ENCODE measurements around the gene SNED1. TPM values are rescaled to one million over a fixed set of nuclear protein-coding genes. Genes with fewer than 3 reads are reported as not detected.

The SNED1 gene
- total RNA-seq, 1 donor from 2014 or later: 0.11 TPM

DNA sequence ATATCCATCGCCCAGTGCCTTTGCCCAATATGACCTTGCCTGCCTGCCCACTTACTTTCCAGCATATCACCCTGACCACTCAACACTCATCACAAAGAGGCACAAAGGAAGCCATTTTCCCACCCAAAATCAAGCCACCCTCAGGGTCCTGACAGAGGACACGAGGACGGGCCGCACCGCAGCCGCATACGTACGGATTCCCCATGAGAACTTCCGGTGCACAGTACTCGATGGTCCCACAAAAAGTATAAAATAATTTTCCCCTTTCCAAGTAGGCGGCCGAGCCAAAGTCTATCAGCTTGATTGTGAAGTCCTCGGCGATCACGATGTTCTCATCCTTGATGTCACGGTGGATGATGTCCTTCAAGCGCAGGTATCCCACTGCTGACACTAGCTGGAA is 113.6 kb downstream of the SNED1 start:
- Histone ChIP-seq H2AFZ (replicated peaks) (no peak overlapping the region), H3K36me3 (no peaks in the 10 kb centered on the region), H3K79me2 (ENCODE audit: low read depth) (no peaks in the 10 kb centered on the region), H4K20me1 (ENCODE audit: low read depth) (no peaks in the 10 kb centered on the region), H3K27ac (no peak overlapping the region), H3K9me3 (ENCODE audit: low read depth) (no peaks in the 10 kb centered on the region), H3K4me2 (no peak overlapping the region), H3K27me3 (no peaks in the 10 kb centered on the region), H3K9ac (no peak overlapping the region), H3K4me3 (no peak overlapping the region), H3K4me1 (no peaks in the 10 kb centered on the region), H3F3A (ENCODE audit: low read depth) (no peaks in the 10 kb centered on the region)
- H3K4me3 Mint-ChIP-seq: no peak overlapping the region
- H3K4me1 Mint-ChIP-seq: no peaks in the 10 kb centered on the region
- TF ChIP-seq EZH2 (IDR thresholded peaks at IDR 0.05) (no peak), EZH2phosphoT487 (IDR thresholded peaks at IDR 0.05) (no peak)
- TF ChIP-seq, protein P1, sequence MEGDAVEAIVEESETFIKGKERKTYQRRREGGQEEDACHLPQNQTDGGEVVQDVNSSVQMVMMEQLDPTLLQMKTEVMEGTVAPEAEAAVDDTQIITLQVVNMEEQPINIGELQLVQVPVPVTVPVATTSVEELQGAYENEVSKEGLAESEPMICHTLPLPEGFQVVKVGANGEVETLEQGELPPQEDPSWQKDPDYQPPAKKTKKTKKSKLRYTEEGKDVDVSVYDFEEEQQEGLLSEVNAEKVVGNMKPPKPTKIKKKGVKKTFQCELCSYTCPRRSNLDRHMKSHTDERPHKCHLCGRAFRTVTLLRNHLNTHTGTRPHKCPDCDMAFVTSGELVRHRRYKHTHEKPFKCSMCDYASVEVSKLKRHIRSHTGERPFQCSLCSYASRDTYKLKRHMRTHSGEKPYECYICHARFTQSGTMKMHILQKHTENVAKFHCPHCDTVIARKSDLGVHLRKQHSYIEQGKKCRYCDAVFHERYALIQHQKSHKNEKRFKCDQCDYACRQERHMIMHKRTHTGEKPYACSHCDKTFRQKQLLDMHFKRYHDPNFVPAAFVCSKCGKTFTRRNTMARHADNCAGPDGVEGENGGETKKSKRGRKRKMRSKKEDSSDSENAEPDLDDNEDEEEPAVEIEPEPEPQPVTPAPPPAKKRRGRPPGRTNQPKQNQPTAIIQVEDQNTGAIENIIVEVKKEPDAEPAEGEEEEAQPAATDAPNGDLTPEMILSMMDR (IDR thresholded peaks at IDR 0.05): no peak
- H3K9me3 Mint-ChIP-seq: no peaks in the 10 kb centered on the region
- DNase-seq (ENCODE audit: low spot score): no peak
- peaks cover 7% of the 10 kb centered on the region for H3K36me3 Mint-ChIP-seq
- H3K27ac Mint-ChIP-seq: no peak overlapping the region
- H3K27me3 Mint-ChIP-seq (ENCODE audit: insufficient read depth, low read depth): peaks cover 3% of the 10 kb centered on the region

DNA sequence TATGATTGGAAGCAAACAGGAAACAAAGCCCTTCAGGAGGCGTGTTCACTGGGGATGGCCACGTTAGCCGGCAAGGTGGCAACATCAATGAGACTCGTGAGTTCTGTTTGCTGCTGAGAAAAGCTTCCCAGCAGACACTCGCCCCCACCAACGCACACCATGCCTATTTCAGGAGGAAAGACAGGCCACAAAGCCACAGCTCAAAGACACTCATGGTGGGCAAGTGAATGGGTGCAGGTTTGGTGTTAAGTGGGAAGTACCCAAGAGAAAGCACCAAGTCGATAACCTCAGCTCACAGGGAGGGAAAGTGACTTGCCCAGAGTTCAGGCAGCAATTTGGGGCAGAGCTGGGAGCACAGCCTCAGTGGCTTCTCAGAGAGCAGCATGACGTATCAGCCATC is 114.2 kb downstream of the SNED1 start:
- no peaks in the 10 kb centered on the region for H3K27me3 ChIP-seq
- Mint-ChIP-seq H3K4me1 (no peaks in the 10 kb centered on the region), H3K4me3 (no peak overlapping the region), H3K27me3 (ENCODE audit: insufficient read depth, low read depth) (peaks cover 3% of the 10 kb centered on the region), H3K36me3 (peaks cover 7% of the 10 kb centered on the region), H3K27ac (no peak overlapping the region), H3K9me3 (no peaks in the 10 kb centered on the region)
- H3K4me2 ChIP-seq: no peak overlapping the region
- DNase-seq (ENCODE audit: low spot score): no peak
- H3K27ac ChIP-seq: no peak overlapping the region
- H3K9ac ChIP-seq: no peak overlapping the region
- H3F3A ChIP-seq (ENCODE audit: low read depth): no peaks in the 10 kb centered on the region
- H3K36me3 ChIP-seq: no peaks in the 10 kb centered on the region
- H3K4me1 ChIP-seq: no peaks in the 10 kb centered on the region
- no peak overlapping the region for H2AFZ ChIP-seq (replicated peaks)
- TF ChIP-seq, protein P1 (IDR thresholded peaks at IDR 0.05): no peak
- no peak for TF ChIP-seq EZH2phosphoT487 (IDR thresholded peaks at IDR 0.05)
- TF ChIP-seq EZH2 (IDR thresholded peaks at IDR 0.05): no peak
- no peak overlapping the region for H3K4me3 ChIP-seq
- H3K79me2 ChIP-seq (ENCODE audit: low read depth): no peaks in the 10 kb centered on the region
- no peaks in the 10 kb centered on the region for H3K9me3 ChIP-seq (ENCODE audit: low read depth)
- no peaks in the 10 kb centered on the region for H4K20me1 ChIP-seq (ENCODE audit: low read depth)

DNA sequence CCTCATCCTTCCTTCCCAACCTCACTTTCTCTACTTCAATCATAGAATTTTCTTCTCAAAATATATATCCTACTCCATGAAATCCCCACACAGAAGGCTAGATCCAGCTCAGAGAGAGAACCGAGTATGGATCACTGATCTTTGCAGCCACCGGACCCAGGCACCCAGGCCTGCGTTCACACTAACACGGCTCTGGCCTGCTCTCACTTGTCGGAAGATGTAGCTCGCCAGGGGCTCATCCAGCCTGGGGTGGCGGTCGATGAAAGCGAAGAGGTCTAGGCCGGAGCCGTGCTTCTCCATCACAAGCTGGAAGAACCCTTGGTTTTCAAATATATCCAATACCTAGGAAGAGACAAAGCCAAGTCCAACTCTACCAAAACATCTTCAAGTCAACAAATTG is 116.4 kb downstream of the SNED1 start:
- Histone ChIP-seq H2AFZ (replicated peaks) (no peak overlapping the region), H3K79me2 (ENCODE audit: low read depth) (no peaks in the 10 kb centered on the region), H4K20me1 (ENCODE audit: low read depth) (no peaks in the 10 kb centered on the region), H3K27me3 (no peaks in the 10 kb centered on the region), H3K9me3 (ENCODE audit: low read depth) (no peaks in the 10 kb centered on the region), H3K4me1 (no peaks in the 10 kb centered on the region), H3K36me3 (no peaks in the 10 kb centered on the region), H3K4me2 (no peak overlapping the region), H3K4me3 (no peak overlapping the region), H3F3A (ENCODE audit: low read depth) (no peaks in the 10 kb centered on the region), H3K9ac (no peak overlapping the region), H3K27ac (no peak overlapping the region)
- no peaks in the 10 kb centered on the region for H3K4me1 Mint-ChIP-seq
- no peak for DNase-seq (ENCODE audit: low spot score)
- H3K36me3 Mint-ChIP-seq: peaks cover 6% of the 10 kb centered on the region
- no peaks in the 10 kb centered on the region for H3K9me3 Mint-ChIP-seq
- H3K27me3 Mint-ChIP-seq (ENCODE audit: insufficient read depth, low read depth): peaks cover 3% of the 10 kb centered on the region
- H3K27ac Mint-ChIP-seq: no peak overlapping the region
- H3K4me3 Mint-ChIP-seq: no peak overlapping the region
- TF ChIP-seq EZH2 (IDR thresholded peaks at IDR 0.05) (no peak), EZH2phosphoT487 (IDR thresholded peaks at IDR 0.05) (no peak)
- TF ChIP-seq, protein P1 (IDR thresholded peaks at IDR 0.05): no peak
